Activated CD4-positive, alpha-beta T cell treated with anti-CD3 and anti-CD28 coated beads for 1 hour (primary cell): ENCODE results near the gene EFS.

Experiments
- DNase-seq: peaks from one replicate; pipeline ENCODE4 v3.0.0-alpha.2; 2020

The EFS gene

GRCh38 chr14:23324455-23324846 is 40.5 kb downstream of the EFS start:
- no peak for DNase-seq

GRCh38 chr14:23323838-23324454 is 41.0 kb downstream of the EFS start:
- DNase-seq: no peak

- DNase-seq: no peak
Measured at GRCh38 chr14:23322568-23323517, 42.1 kb downstream of the EFS start.

- DNase-seq: peak; percentile 33
Measured at GRCh38 chr14:23321572-23322547, 43.1 kb downstream of the EFS start.

GRCh38 chr14:23320584-23321571 is 44.1 kb downstream of the EFS start, which contains the start of gene PABPN1:
Gene PABPN1 (plus strand): TSS chr14:23321457. CDS start chr14:23321470, 13 bp downstream.
- DNase-seq: peak; percentile 95

GRCh38 chr14:23319746-23320583 is 45.0 kb downstream of the EFS start:
- no peak for DNase-seq

- DNase-seq: no peak
Measured at GRCh38 chr14:23316300-23316699, 48.7 kb downstream of the EFS start.

GRCh38 chr14:23310546-23310945 is 54.4 kb downstream of the EFS start:
- DNase-seq: no peak

- DNase-seq: no peak
Measured at GRCh38 chr14:23308721-23309445, 56.1 kb downstream of the EFS start.

- no peak for DNase-seq
Measured at GRCh38 chr14:23307687-23308644, 57.0 kb downstream of the EFS start.

- no peak for DNase-seq
Measured at GRCh38 chr14:23307146-23307530, 57.8 kb downstream of the EFS start.

- no peak for DNase-seq
Measured at GRCh38 chr14:23306412-23307145, 58.4 kb downstream of the EFS start, which contains the start of gene BCL2L2. Gene BCL2L2 (plus strand): TSS chr14:23306833. CDS start chr14:23307768, 935 bp downstream.
